Kidney (tissue), 14 donors: ENCODE data around the gene BCKDHA. TPM values are rescaled to one million over a fixed set of nuclear protein-coding genes. Genes with fewer than 3 reads are reported as not detected.
A peak's percentile ranks its signal among the peaks of the same experiment; 100 is the strongest.

Experiments used
- DNase-seq, 5 donors: peaks; one replicate each; pipeline ENCODE4 v3.0.0-alpha.2; 2013 to 2020
- FAIRE-seq: peaks from 2 replicates; lab custom pipeline; 2012; peaks lifted over from hg19 to GRCh38; lab: Jason Lieb, UNC
- H3K27ac ChIP-seq, 2 donors: one replicate each; pipeline ENCODE4 v1.7.0; 2013; ENCODE audit warnings: low read depth in 2 of 2, low read length in 2 of 2, inconsistent platforms in 1 of 2
- H3K27me3 ChIP-seq: one replicate; pipeline ENCODE4 v1.7.1; 2013; ENCODE audit warnings: low read length, inconsistent platforms; ENCODE audit not compliant: control insufficient read depth, insufficient read depth
- H3K36me3 ChIP-seq, 3 donors: one replicate each; pipeline versions ENCODE4 v1.7.0 to v1.7.1; 2013; ENCODE audit warnings: low read length in 3 of 3, control low read depth in 1 of 3, inconsistent platforms in 1 of 3; ENCODE audit not compliant: insufficient read depth in 3 of 3, control insufficient read depth in 2 of 3
- H3K4me1 ChIP-seq, 3 donors: one replicate each; pipeline versions ENCODE4 v1.7.0 to v1.7.1; 2013; ENCODE audit warnings: low read length in 3 of 3, inconsistent platforms in 1 of 3, low read depth in 1 of 3; ENCODE audit not compliant: control insufficient read depth in 2 of 3, insufficient read depth in 2 of 3
- H3K4me3 ChIP-seq, 3 donors: one replicate each; pipeline versions ENCODE4 v1.7.0 to v1.8.1; 2013; ENCODE audit warnings: low read length in 3 of 3, control low read depth in 1 of 3, inconsistent platforms in 1 of 3
- H3K9ac ChIP-seq, 3 donors: one replicate each; pipeline versions ENCODE4 v1.7.0 to v1.7.1; 2013; ENCODE audit warnings: low read length in 3 of 3, control low read depth in 1 of 3, inconsistent platforms in 1 of 3
- H3K9me3 ChIP-seq, 3 donors: one replicate each; pipeline versions ENCODE4 v1.7.0 to v1.7.1; 2013; ENCODE audit warnings: low read length in 3 of 3, control low read depth in 1 of 3, inconsistent platforms in 1 of 3; ENCODE audit not compliant: control insufficient read depth in 2 of 3, insufficient read depth in 1 of 3
- CTCF ChIP-seq: IDR thresholded peaks from 3 replicates; pipeline ENCODE4 v1.5.1; 2012; ENCODE audit warnings: mild to moderate bottlenecking, moderate library complexity, borderline replicate concordance; ENCODE audit not compliant: insufficient read depth; ENCODE audit errors: extremely low read depth
- intact Hi-C: fragments of 100-400 bp; cut with DNase I; formaldehyde crosslinking; loops from one replicate; pipeline ENCODE4 v1.11.1; 2022
- polyA plus RNA-seq: library from polyadenylated mRNA; stranded (reverse); fragments of 350-450 nt; fragmentation: Illumina TruSeq; extraction: RNeasy Lipid Tissue Mini Kit (QIAGEN cat#74804); gene quantifications from one replicate; pipeline ENCODE4 v1.2.3, GENCODE V29; 2014; ENCODE audit warnings: low read depth, low replicate concordance; ENCODE audit not compliant: insufficient read depth
- total RNA-seq: library from RNA; stranded (reverse); fragmentation: NEBNext Ultra II Directional; extraction: Animal tissue kit (Norgen Biotek cat#: 25700); gene quantifications from one replicate; pipeline ENCODE4 v1.2.1, GENCODE V29; 2021
- donor health status: control.
- donor health status: control.
- donor health status: control.
- donor health status: control.
- donor health status: control.
- donor health status: DM: yes; HTN: yes; CAD: no.
- donor health status: Normal renal cell carcinoma (clear cell type).

Gene BCKDHA
- total and polyA plus RNA-seq, 2 donors from 2014 or later = 30.9 to 72.2 TPM

DNA sequence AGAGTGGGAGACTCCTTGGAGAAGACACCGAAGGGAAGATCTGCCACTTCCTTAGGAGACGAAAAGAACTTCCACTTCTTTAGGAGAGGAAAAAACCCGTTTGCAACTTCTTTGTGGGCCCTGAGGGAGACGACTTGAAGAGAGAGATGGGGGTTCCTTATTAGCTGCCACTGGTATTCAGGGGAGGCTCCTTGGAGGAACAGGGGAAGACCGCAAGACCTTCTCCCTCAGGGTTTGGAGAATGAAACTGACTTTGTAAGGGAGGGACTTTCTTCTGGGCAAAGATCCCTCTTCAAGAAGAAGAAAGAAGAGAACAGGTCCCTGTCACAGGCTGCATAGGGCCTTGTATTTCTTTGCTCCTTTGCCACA is 416 bp downstream of the BCKDHA start:
- peak overlapping the region; percentile 92 to 94 (median 93) for H3K9ac ChIP-seq
- no peaks in the 10 kb centered on the region for H3K27me3 ChIP-seq
- peak overlapping the region; percentile 92 to 100 (median 95) for H3K4me3 ChIP-seq
- H3K36me3 ChIP-seq = peaks cover 0 to 3% (median 0%) of the 10 kb centered on the region in 3 donors
- intact Hi-C loops = no loop called here
- FAIRE-seq = no peak
- peak overlapping the region in 1 of 2 donors; percentile 91 for H3K27ac ChIP-seq
- no peaks in the 10 kb centered on the region for H3K9me3 ChIP-seq
- no peak for TF ChIP-seq CTCF
- H3K4me1 ChIP-seq = peaks cover 0 to 19% (median 7%) of the 10 kb centered on the region in 3 donors
- no peak for DNase-seq

DNA sequence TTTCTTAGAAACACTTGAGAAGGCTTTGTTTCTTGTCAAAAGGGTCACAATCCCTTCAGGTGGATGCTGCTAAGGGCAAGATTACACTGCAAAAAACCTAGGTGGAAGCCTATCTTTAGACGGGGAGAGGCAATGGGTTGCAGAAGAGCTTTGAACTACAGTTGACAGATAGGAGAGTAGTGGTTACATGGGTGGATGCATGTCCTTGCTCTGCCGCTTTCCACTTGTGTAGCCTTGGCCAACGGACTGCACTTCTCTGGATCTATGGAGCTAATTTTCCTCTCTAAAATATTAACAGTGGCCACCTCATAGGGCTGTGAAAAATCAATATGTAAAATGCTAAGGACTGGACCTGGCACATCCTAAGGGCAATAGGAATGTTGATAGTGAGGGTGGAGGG is 980 bp downstream of the BCKDHA start:
- no peaks in the 10 kb centered on the region for H3K27me3 ChIP-seq
- peak overlapping the region; percentile 92 to 94 (median 93) for H3K9ac ChIP-seq
- intact Hi-C loops = no loop called here
- no peak for FAIRE-seq
- peak overlapping the region; percentile 92 to 100 (median 95) for H3K4me3 ChIP-seq
- no peak for DNase-seq
- no peaks in the 10 kb centered on the region for H3K9me3 ChIP-seq
- peaks cover 0 to 24% (median 7%) of the 10 kb centered on the region in 3 donors for H3K4me1 ChIP-seq
- TF ChIP-seq CTCF = no peak
- H3K36me3 ChIP-seq = peaks cover 0 to 3% (median 0%) of the 10 kb centered on the region in 3 donors
- no peak overlapping the region for H3K27ac ChIP-seq

- H3K9me3 ChIP-seq = no peaks in the 10 kb centered on the region
- H3K27ac ChIP-seq = no peak overlapping the region
- no peak for DNase-seq
- intact Hi-C loops = no loop called here
- TF ChIP-seq CTCF = no peak
- H3K36me3 ChIP-seq = peaks cover 0 to 3% (median 0%) of the 10 kb centered on the region in 3 donors
- peaks cover 0 to 25% (median 7%) of the 10 kb centered on the region in 3 donors for H3K4me1 ChIP-seq
- peak overlapping the region in 1 of 3 donors; percentile 22 for H3K9ac ChIP-seq
- FAIRE-seq = no peak
- no peaks in the 10 kb centered on the region for H3K27me3 ChIP-seq
- peak overlapping the region in 1 of 3 donors; percentile 100 for H3K4me3 ChIP-seq
These were observed 1.5 kb downstream of the BCKDHA start for GRCh38 chr19:41399091-41399490.

- intact Hi-C loops = no loop called here
- DNase-seq (no peak), FAIRE-seq (no peak)
- H3K36me3 ChIP-seq = peaks cover 0 to 3% (median 0%) of the 10 kb centered on the region in 3 donors
- no peak for TF ChIP-seq CTCF
- H3K4me3 ChIP-seq = no peak overlapping the region
- H3K27ac ChIP-seq = no peak overlapping the region
- peaks cover 0 to 25% (median 7%) of the 10 kb centered on the region in 3 donors for H3K4me1 ChIP-seq
- no peaks in the 10 kb centered on the region for H3K9me3 ChIP-seq
- no peaks in the 10 kb centered on the region for H3K27me3 ChIP-seq
- no peak overlapping the region for H3K9ac ChIP-seq
These were observed 1.9 kb downstream of the BCKDHA start for GRCh38 chr19:41399525-41399924.
